CD8-positive, alpha-beta memory T cell (primary cell): Measurements from ENCODE around the gene TMEM179B. TPM values are rescaled to one million over a fixed set of nuclear protein-coding genes. Genes with fewer than 3 reads are reported as not detected.

Experiments used
- CTCF ChIA-PET: fragments of 350-600 bp; sonication (Branson Sonifier 250); formaldehyde crosslinking; loops from one replicate; lab custom pipeline; 2021; ENCODE audit warnings: antibody characterized with exemption; lab: Charles Lee
- POLR2A ChIA-PET: fragments of 350-600 bp; sonication (Branson Sonifier 250); formaldehyde crosslinking; loops from one replicate; lab custom pipeline; 2021; ENCODE audit warnings: antibody characterized with exemption; lab: Charles Lee
- DNase-seq, 5 donors: peaks; one replicate each; pipeline versions ENCODE4 v3.0.0 to v3.0.0-alpha.2; 2020 to 2022; ENCODE audit warnings: mixed read lengths in 1 of 5
- H3K27ac ChIP-seq: one replicate; pipeline ENCODE4 v1.7.0; 2013; ENCODE audit warnings: low read depth, mild to moderate bottlenecking, low read length, moderate library complexity
- H3K27me3 ChIP-seq: 2 replicates; pipeline ENCODE4 v1.7.0; 2013; ENCODE audit warnings: low read length, mild to moderate bottlenecking; ENCODE audit not compliant: insufficient read depth, poor library complexity, severe bottlenecking
- H3K36me3 ChIP-seq: 2 replicates; pipeline ENCODE4 v1.7.0; 2013; ENCODE audit warnings: mild to moderate bottlenecking, low read length, moderate library complexity; ENCODE audit not compliant: insufficient read depth
- H3K4me1 ChIP-seq: 2 replicates; pipeline ENCODE4 v1.7.0; 2013; ENCODE audit warnings: mild to moderate bottlenecking, low read length, moderate library complexity; ENCODE audit not compliant: insufficient read depth
- H3K4me3 ChIP-seq: 2 replicates; pipeline ENCODE4 v1.7.0; 2013; ENCODE audit warnings: mild to moderate bottlenecking, low read length
- H3K9me3 ChIP-seq: 2 replicates; pipeline ENCODE4 v1.7.0; 2013; ENCODE audit warnings: mild to moderate bottlenecking, low read length
- H3K27ac Mint-ChIP-seq, 8 donors: one replicate each; pipeline ENCODE4 v1.8.0; 2020 to 2021; ENCODE audit warnings: mixed read lengths in 8 of 8, mild to moderate bottlenecking in 6 of 8, inconsistent platforms in 3 of 8, moderate library complexity in 3 of 8
- H3K27me3 Mint-ChIP-seq, 2 donors: one replicate each; pipeline ENCODE4 v1.8.0; 2020 to 2021; ENCODE audit warnings: mixed read lengths in 2 of 2, mild to moderate bottlenecking in 1 of 2, moderate library complexity in 1 of 2
- H3K36me3 Mint-ChIP-seq, 3 donors: one replicate each; pipeline ENCODE4 v1.8.0; 2020 to 2021; ENCODE audit warnings: mixed read lengths in 3 of 3, inconsistent platforms in 1 of 3, mild to moderate bottlenecking in 1 of 3
- H3K4me1 Mint-ChIP-seq, 3 donors: one replicate each; pipeline ENCODE4 v1.8.0; 2020 to 2021; ENCODE audit warnings: mixed read lengths in 3 of 3, inconsistent platforms in 1 of 3, mild to moderate bottlenecking in 1 of 3
- H3K4me3 Mint-ChIP-seq, 7 donors: one replicate each; pipeline ENCODE4 v1.8.0; 2020 to 2021; ENCODE audit warnings: mixed read lengths in 7 of 7, mild to moderate bottlenecking in 6 of 7, moderate library complexity in 4 of 7, inconsistent platforms in 2 of 7
- H3K9me3 Mint-ChIP-seq, 5 donors: one replicate each; pipeline ENCODE4 v1.8.0; 2020 to 2022; ENCODE audit warnings: mixed read lengths in 5 of 5, mild to moderate bottlenecking in 3 of 5, moderate library complexity in 2 of 5, inconsistent platforms in 1 of 5
- polyA plus RNA-seq: library from polyadenylated mRNA; unstranded; fragments of 300-500 nt; fragmentation: Illumina TruSeq; gene quantifications from one replicate; pipeline ENCODE4 v1.2.3, GENCODE V29; 2021
- total RNA-seq, 2 experiments: library from RNA; stranded (reverse); gene quantifications; one replicate each; pipeline ENCODE4 v1.2.3, GENCODE V29; 2021

The TMEM179B gene
- total and polyA plus RNA-seq, 3 experiments from 2014 or later, result 46.4 to 135 (median 49.2) TPM

GRCh38 chr11:62791501-62792201 is 4.4 kb downstream of the TMEM179B start, which contains the start of gene TMEM223:
TSS of gene TMEM223 (minus strand) at chr11:62792006. CDS start at chr11:62791994, 12 bp downstream.
- H3K27ac ChIP-seq, result peak within 1 kb of the TSS; percentile 84
- H3K9me3 ChIP-seq, result no peaks in the 10 kb centered on the region
- peak; percentile 83 to 90 (median 88) for DNase-seq
- peak within 1 kb of the TSS; percentile 79 for H3K4me3 ChIP-seq
- peaks cover 30% of the 10 kb centered on the region for H3K4me1 ChIP-seq
- H3K36me3 ChIP-seq, result peaks cover 47% of the 10 kb centered on the region
- H3K4me1 Mint-ChIP-seq, result peaks cover 37 to 57% (median 56%) of the 10 kb centered on the region in 3 donors
- ChIA-PET POLR2A (interaction anchor here (0.5 to 3.7 kb wide), 5 partner anchors 40 to 71 kb away, joined by 3 to 17 read pairs (median 4); partner anchors contain the start of gene STX5), CTCF (interaction anchor here (1.0 to 1.1 kb wide), 2 partner anchors 70 to 72 kb away, joined by 3 read pairs; no protein-coding TSS in a partner anchor)
- peaks cover 0 to 79% (median 14%) of the 10 kb centered on the region in 3 donors for H3K36me3 Mint-ChIP-seq
- H3K9me3 Mint-ChIP-seq, result no peaks in the 10 kb centered on the region
- no peaks in the 10 kb centered on the region for H3K27me3 ChIP-seq
- H3K27me3 Mint-ChIP-seq, result no peaks in the 10 kb centered on the region
- peak within 1 kb of the TSS; percentile 85 to 97 (median 90) for H3K4me3 Mint-ChIP-seq
- peak within 1 kb of the TSS; percentile 72 to 100 (median 96) for H3K27ac Mint-ChIP-seq

- peaks cover 51% of the 10 kb centered on the region for H3K36me3 ChIP-seq
- peaks cover 30% of the 10 kb centered on the region for H3K4me1 ChIP-seq
- no peaks in the 10 kb centered on the region for H3K27me3 Mint-ChIP-seq
- peaks cover 0 to 82% (median 14%) of the 10 kb centered on the region in 3 donors for H3K36me3 Mint-ChIP-seq
- H3K9me3 ChIP-seq, result no peaks in the 10 kb centered on the region
- peak overlapping the region; percentile 84 for H3K27ac ChIP-seq
- CTCF ChIA-PET, result interaction anchor here (0.7 to 0.9 kb wide), 2 partner anchors 35 to 201 kb away, joined by 3 read pairs; partner anchors contain the start of gene TUT1
- peak overlapping the region; percentile 67 to 100 (median 96) for H3K27ac Mint-ChIP-seq
- POLR2A ChIA-PET, result interaction anchor here (0.5 to 3.7 kb wide), 6 partner anchors 39 to 89 kb away, joined by 3 to 17 read pairs (median 3); partner anchors contain the start of genes SLC3A2, STX5 and WDR74
- H3K4me3 Mint-ChIP-seq, result peak overlapping the region; percentile 85 to 97 (median 90)
- peak in 1 of 5 donors; percentile 27 for DNase-seq
- H3K4me3 ChIP-seq, result peak overlapping the region; percentile 79
- H3K4me1 Mint-ChIP-seq, result peaks cover 36 to 56% (median 56%) of the 10 kb centered on the region in 3 donors
- H3K9me3 Mint-ChIP-seq, result no peaks in the 10 kb centered on the region
- no peaks in the 10 kb centered on the region for H3K27me3 ChIP-seq
Observed at GRCh38 chr11:62792202-62792575, 5.0 kb downstream of the TMEM179B start.

- Histone ChIP-seq H3K27me3 (no peaks in the 10 kb centered on the region), H3K36me3 (peaks cover 67% of the 10 kb centered on the region), H3K4me1 (peaks cover 21% of the 10 kb centered on the region), H3K27ac (no peak overlapping the region), H3K9me3 (no peaks in the 10 kb centered on the region), H3K4me3 (no peak overlapping the region)
- Mint-ChIP-seq H3K4me3 (peak overlapping the region in 2 of 7 donors; percentile 5 to 41), H3K27me3 (no peaks in the 10 kb centered on the region), H3K4me1 (peaks cover 24 to 40% (median 38%) of the 10 kb centered on the region in 3 donors), H3K36me3 (peaks cover 4 to 87% (median 19%) of the 10 kb centered on the region in 3 donors), H3K9me3 (no peaks in the 10 kb centered on the region), H3K27ac (peak overlapping the region in 6 of 8 donors; percentile 18 to 76 (median 49))
- no peak for DNase-seq
- POLR2A ChIA-PET, result interaction anchor here (0.6 to 1.2 kb wide), 7 partner anchors 16 to 165 kb away, joined by 3 to 7 read pairs (median 3); partner anchors contain the start of genes SLC3A2 and ZBTB3
- CTCF ChIA-PET, result interaction anchor here (1.0 to 1.3 kb wide), 2 partner anchors 43 to 47 kb away, joined by 3 read pairs; no protein-coding TSS in a partner anchor
Observed at GRCh38 chr11:62794201-62794775, 7.1 kb downstream of the TMEM179B start.

- no peak overlapping the region for H3K4me3 Mint-ChIP-seq
- peaks cover 4 to 88% (median 21%) of the 10 kb centered on the region in 3 donors for H3K36me3 Mint-ChIP-seq
- H3K27ac Mint-ChIP-seq, result peak overlapping the region in 4 of 8 donors; percentile 32 to 63 (median 48)
- H3K4me3 ChIP-seq, result no peak overlapping the region
- DNase-seq, result no peak
- no peaks in the 10 kb centered on the region for H3K27me3 Mint-ChIP-seq
- H3K27me3 ChIP-seq, result no peaks in the 10 kb centered on the region
- ChIA-PET CTCF (interaction anchor here (1.0 to 2.0 kb wide), 3 partner anchors 9 to 21 kb away, joined by 3 to 6 read pairs (median 3); no protein-coding TSS in a partner anchor), POLR2A (interaction anchor here (0.6 to 1.0 kb wide), 5 partner anchors 9 to 117 kb away, joined by 3 to 5 read pairs (median 4); partner anchors contain the start of gene NXF1)
- peaks cover 79% of the 10 kb centered on the region for H3K36me3 ChIP-seq
- peaks cover 10 to 23% (median 20%) of the 10 kb centered on the region in 3 donors for H3K4me1 Mint-ChIP-seq
- no peak overlapping the region for H3K27ac ChIP-seq
- no peaks in the 10 kb centered on the region for H3K9me3 Mint-ChIP-seq
- H3K4me1 ChIP-seq, result peaks cover 11% of the 10 kb centered on the region
- no peaks in the 10 kb centered on the region for H3K9me3 ChIP-seq
Observed at GRCh38 chr11:62796281-62796680, 9.1 kb downstream of the TMEM179B start.

- CTCF ChIA-PET, result interaction anchor here (2.4 kb wide), 1 partner anchor 13 kb away, joined by 13 read pairs; the partner anchor contains the start of gene TMEM179B
- peaks cover 4 to 92% (median 21%) of the 10 kb centered on the region in 3 donors for H3K36me3 Mint-ChIP-seq
- H3K9me3 ChIP-seq, result no peaks in the 10 kb centered on the region
- no peaks in the 10 kb centered on the region for H3K27me3 ChIP-seq
- POLR2A ChIA-PET, result interaction anchor here (1.2 kb wide), 1 partner anchor 42 kb away, joined by 4 read pairs; no protein-coding TSS in a partner anchor
- no peak for DNase-seq
- peaks cover 16 to 30% (median 17%) of the 10 kb centered on the region in 3 donors for H3K4me1 Mint-ChIP-seq
- H3K4me1 ChIP-seq, result peaks cover 17% of the 10 kb centered on the region
- no peak overlapping the region for H3K4me3 ChIP-seq
- H3K9me3 Mint-ChIP-seq, result no peaks in the 10 kb centered on the region
- peak overlapping the region in 1 of 7 donors; percentile 45 for H3K4me3 Mint-ChIP-seq
- H3K27me3 Mint-ChIP-seq, result no peaks in the 10 kb centered on the region
- no peak overlapping the region for H3K27ac Mint-ChIP-seq
- peaks cover 79% of the 10 kb centered on the region for H3K36me3 ChIP-seq
- H3K27ac ChIP-seq, result no peak overlapping the region
Observed at GRCh38 chr11:62799486-62799885, 12.3 kb downstream of the TMEM179B start.

GRCh38 chr11:62801071-62801470 is 13.9 kb downstream of the TMEM179B start:
- no peaks in the 10 kb centered on the region for H3K9me3 Mint-ChIP-seq
- ChIA-PET CTCF (interaction anchor here (2.4 kb wide), 1 partner anchor 14 kb away, joined by 13 read pairs; the partner anchor contains the start of gene TMEM179B), POLR2A (interaction anchor here (0.5 to 2.3 kb wide), 3 partner anchors 14 to 161 kb away, joined by 3 to 14 read pairs (median 6); partner anchors contain the start of genes TMEM179B and WDR74)
- peaks cover 23 to 44% (median 28%) of the 10 kb centered on the region in 3 donors for H3K4me1 Mint-ChIP-seq
- peak overlapping the region in 2 of 7 donors; percentile 28 to 62 for H3K4me3 Mint-ChIP-seq
- Histone ChIP-seq H3K27ac (no peak overlapping the region), H3K9me3 (no peaks in the 10 kb centered on the region), H3K27me3 (no peaks in the 10 kb centered on the region), H3K4me3 (no peak overlapping the region), H3K36me3 (peaks cover 64% of the 10 kb centered on the region), H3K4me1 (peaks cover 21% of the 10 kb centered on the region)
- H3K36me3 Mint-ChIP-seq, result peaks cover 4 to 86% (median 16%) of the 10 kb centered on the region in 3 donors
- peaks cover 0 to 3% of the 10 kb centered on the region in 2 donors for H3K27me3 Mint-ChIP-seq
- H3K27ac Mint-ChIP-seq, result peak overlapping the region in 4 of 8 donors; percentile 12 to 78 (median 22)
- no peak for DNase-seq
